ENCODE measurements around the gene PHACTR1. TPM values are rescaled to one million over a fixed set of nuclear protein-coding genes. Genes with fewer than 3 reads are reported as not detected.

The PHACTR1 gene
- polyA plus RNA-seq, 1 of the 3 experiments (the other 2 are of a cell fraction) = 0.12 TPM

GRCh38 chr6:12815884-12816600, 99.5 kb downstream of the PHACTR1 start:
- WGBS (ENCODE audit: low lambda C conversion rate) = 42% methylated on average over 4 of the region's 4 CpGs
- H3K79me2 ChIP-seq (ENCODE audit: insufficient read depth) = no peaks in the 10 kb centered on the region
- no peak overlapping the region for H3K4me3 ChIP-seq (ENCODE audit: low read depth in 2 of 2, low read length in 1 of 2)
- no peak overlapping the region for H3K27ac ChIP-seq (ENCODE audit: low read depth in 2 of 2, low read length in 1 of 2)
- H4K20me1 ChIP-seq (ENCODE audit: insufficient read depth) = no peaks in the 10 kb centered on the region
- no peak overlapping the region for H2AFZ ChIP-seq (ENCODE audit: low read depth)
- no peak for TF ChIP-seq USF1 (IDR thresholded peaks at IDR 0.05; ENCODE audit: borderline replicate concordance, low read depth)
- TF ChIP-seq JUND (IDR thresholded peaks at IDR 0.05) = no peak
- TF ChIP-seq ZBTB33 (IDR thresholded peaks at IDR 0.05; ENCODE audit: borderline replicate concordance, low read depth) = no peak
- no peak for TF ChIP-seq REST (IDR thresholded peaks at IDR 0.05; ENCODE audit: low read depth, low read length)
- TF ChIP-seq TEAD4 (IDR thresholded peaks at IDR 0.05; ENCODE audit: borderline replicate concordance, insufficient read depth) = no peak
- no peak for TF ChIP-seq NRF1 (IDR thresholded peaks at IDR 0.05; ENCODE audit: low read depth, low read length)
- TF ChIP-seq NFIC (IDR thresholded peaks at IDR 0.05; ENCODE audit: borderline replicate concordance) = no peak
- no peak for TF ChIP-seq POLR2AphosphoS5 (IDR thresholded peaks at IDR 0.05; ENCODE audit: low read depth, low read length)
- TF ChIP-seq FOXM1 (IDR thresholded peaks at IDR 0.05; ENCODE audit: low read depth) = no peak
- no peak for TF ChIP-seq SIN3A (IDR thresholded peaks at IDR 0.05; ENCODE audit: borderline replicate concordance, low read depth, low read length)
- TF ChIP-seq MEF2A (IDR thresholded peaks at IDR 0.05; ENCODE audit: borderline replicate concordance, low read depth) = no peak
- TF ChIP-seq CTCF (IDR thresholded peaks at IDR 0.05) = no peak
- TF ChIP-seq YY1 (IDR thresholded peaks at IDR 0.05; ENCODE audit: low read depth) = no peak
- no peak for TF ChIP-seq RCOR1 (IDR thresholded peaks at IDR 0.05; ENCODE audit: low read length)
- no peak for TF ChIP-seq RXRA (IDR thresholded peaks at IDR 0.05; ENCODE audit: borderline replicate concordance, low read depth)
- TF ChIP-seq USF2 (IDR thresholded peaks at IDR 0.05; ENCODE audit: borderline replicate concordance, low read depth, low read length) = no peak
- TF ChIP-seq GABPA (IDR thresholded peaks at IDR 0.05; ENCODE audit: low read depth) = no peak
- no peak overlapping the region for H3K4me2 ChIP-seq
- H3K9me3 ChIP-seq = no peaks in the 10 kb centered on the region
- POLR2A ChIA-PET = no interaction called here
- no peaks in the 10 kb centered on the region for H3K4me1 ChIP-seq (ENCODE audit: control insufficient read depth in 1 of 2, insufficient read depth in 2 of 2, low read depth in 1 of 2, low read length in 1 of 2)
- CTCF ChIA-PET = no interaction called here
- H3K9ac ChIP-seq = no peak overlapping the region
- H3K36me3 ChIP-seq (replicated peaks in 1 of 2; ENCODE audit: control insufficient read depth in 1 of 2, insufficient read depth in 2 of 2, low read length in 1 of 2) = no peaks in the 10 kb centered on the region
- DNase-seq = no peak
- H3K27me3 ChIP-seq (ENCODE audit: insufficient read depth) = no peaks in the 10 kb centered on the region
- no peaks in the 10 kb centered on the region for H3K9me2 ChIP-seq
- H3F3A ChIP-seq (replicated peaks; ENCODE audit: insufficient read depth) = no peaks in the 10 kb centered on the region

Measured in SK-N-SH (cell line).